ENCODE measurements around the gene DOCK2. TPM values are rescaled to one million over a fixed set of nuclear protein-coding genes. Genes with fewer than 3 reads are reported as not detected.
"Not testable (repeated sequence)": the region's sequence is repeated elsewhere in the genome, so short reads cannot be mapped to it uniquely, and the experiment has no call there.

DOCK2 gene
- total RNA-seq: 11.5 TPM

DNA sequence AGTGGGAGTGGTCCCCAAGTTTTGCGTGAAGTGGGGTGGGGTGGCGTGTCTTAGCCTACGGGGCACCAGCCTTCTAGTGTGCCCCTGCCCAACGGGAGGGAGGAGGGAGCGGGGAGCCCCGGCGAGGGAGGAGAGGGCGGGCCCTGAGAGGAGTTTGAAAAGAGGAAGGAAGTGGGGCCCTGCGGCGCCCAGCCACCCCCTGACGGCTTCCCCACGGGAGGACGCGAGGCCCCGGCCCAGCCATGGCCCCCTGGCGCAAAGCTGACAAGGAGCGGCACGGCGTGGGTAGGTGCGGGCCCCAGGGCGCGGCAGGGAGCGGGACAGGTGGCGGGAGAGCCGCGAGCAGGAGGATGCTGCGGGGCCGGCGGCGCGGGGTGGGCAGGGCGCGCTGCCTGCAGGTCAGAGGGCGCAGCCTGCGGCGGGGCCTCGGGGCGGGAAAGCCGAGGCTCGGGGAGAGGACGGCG is at the start of gene DOCK2:
TSS of gene DOCK2 (plus strand) at position 191 of the 464 bp plus-strand sequence. CDS start at position 243, 52 bp downstream.
- DNase-seq: peak; percentile 6

DNA sequence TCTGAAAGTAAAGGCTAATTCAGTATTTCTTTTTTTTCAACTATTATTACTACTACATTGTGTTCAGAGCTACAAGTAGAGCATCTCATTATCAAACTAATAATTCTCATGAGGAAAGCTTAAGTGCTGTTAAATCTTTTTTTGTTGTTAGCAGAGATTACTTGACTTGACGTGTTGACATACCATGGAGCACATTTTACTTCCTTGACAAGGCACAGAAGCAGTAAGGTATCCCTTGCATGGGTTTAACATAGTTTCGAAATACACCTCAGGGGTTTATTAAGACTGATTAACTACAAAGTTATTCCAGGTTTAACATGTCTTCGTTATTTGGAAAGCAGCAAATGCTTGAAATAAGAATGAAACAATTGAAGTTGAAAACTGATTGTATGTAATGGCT is 46.5 kb upstream of the DOCK2 start:
- no peak for DNase-seq

DNA sequence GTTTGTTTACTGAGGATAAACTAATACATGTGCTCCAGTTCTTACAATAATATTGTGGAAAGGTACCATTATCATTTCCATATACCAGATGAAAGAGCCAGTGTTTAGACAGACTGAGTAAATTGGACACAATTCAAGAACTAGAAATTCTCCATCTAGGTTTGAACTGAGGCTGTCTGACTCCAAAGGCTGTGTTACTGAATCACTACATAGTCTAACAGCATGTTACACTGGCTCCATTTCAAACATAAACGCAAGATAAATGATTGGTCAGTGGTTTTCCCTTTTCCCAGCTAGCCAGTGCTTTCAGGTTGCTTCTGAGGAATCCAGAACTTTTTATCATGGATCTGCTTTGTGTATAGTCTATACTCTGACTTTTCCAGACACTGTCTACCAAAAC is 45.4 kb upstream of the DOCK2 start:
- DNase-seq: no peak

DNA sequence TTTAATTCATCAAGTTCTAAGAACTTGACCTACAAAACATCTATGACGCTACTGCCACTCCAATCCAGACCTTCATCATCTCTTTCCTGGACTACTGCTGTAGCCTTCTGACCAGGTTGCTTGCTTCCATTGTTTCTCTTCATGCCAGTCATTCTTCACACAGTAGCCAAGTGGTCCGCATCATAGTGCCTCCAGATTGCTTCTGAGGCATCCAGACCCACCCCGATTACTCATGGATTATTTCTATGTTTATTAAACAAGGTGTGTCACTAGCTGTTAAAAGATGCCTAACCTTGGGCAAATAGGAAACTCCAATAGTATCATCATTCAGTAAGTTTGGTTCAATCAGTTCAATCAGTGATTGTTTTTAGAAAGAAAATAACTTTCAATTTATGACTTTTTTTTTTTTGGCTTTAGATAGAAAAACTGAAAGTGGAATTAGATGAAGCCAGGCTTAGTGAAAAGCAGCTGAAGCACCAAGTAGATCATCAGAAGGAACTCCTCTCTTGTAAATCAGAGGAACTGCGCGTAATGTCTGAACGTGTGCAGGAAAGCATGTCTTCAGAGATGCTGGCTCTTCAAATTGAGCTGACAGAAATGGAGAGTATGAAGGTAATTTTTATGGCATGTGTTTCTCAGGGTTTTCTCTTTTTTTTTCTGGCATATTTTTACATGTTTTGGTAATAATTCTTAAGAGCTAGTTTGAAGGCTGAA is 44.0 kb upstream of the DOCK2 start:
- DNase-seq: no peak

DNA sequence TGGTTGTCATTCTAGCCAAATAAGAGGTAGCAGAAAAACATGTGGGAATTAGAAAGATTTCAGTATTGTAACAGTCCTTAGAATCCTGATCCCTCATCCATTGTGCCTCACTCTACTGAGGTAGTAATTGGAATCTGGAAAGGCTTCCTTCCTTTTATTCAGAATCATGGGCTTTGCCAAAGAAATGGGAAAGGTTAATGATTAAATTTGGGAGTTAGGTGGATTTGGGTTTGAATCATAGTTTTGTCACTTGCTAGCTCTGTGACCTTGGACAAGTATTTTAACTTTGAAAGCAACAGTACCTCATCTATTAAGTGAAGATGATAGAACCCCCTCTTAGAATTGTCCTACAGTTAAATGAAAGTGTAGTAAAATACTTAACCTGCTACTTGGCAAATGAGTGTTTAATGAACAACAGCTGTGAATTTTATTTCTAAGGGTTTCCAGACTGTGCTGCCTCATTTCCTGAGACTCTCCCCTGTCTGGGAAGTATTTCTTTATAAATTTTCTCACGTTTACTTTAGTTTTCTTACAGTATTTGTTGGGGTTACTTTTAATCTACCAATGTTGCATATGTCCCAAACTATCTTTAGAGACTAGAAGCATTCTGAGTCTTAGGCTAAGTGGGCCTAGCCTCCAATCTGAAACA is 41.8 kb upstream of the DOCK2 start:
- no peak for DNase-seq

DNA sequence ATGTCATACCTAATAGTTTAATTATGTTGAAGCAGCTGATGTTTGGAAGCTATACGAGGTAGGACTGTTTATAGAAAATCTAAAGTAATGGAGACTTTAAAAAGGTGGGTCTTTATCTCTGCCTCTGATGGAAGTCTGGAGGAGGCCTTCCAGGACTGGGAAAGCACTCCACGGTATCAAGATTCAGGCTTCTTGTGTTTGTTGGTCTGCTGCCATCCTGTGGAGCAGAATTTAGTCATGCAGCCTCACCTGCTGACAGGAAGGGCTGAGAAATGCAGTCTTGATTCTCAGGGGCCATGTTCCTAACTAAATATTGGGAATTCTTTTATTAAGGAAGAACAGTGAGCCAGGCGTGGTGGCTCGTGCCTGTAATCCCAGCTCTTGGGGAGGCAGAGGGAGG is 37.6 kb upstream of the DOCK2 start:
- DNase-seq: no peak

DNA sequence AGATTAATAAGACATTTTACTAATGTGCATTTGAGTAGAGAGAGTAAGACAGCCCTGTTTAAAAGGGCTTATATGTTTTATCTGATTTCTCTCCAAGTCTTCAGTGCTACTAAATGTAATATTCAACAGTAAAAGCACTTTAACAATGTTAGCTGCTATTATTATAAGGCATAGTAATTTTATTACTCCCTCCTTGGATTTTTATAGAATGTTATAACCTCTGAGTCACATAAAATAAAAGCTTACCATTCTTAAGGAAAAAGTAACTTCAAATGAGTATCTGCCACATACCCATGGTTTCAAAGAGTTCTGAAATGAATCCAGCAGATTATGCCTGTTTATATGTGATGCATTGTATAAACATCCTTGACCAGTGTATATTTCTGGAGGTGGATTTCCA is 34.5 kb upstream of the DOCK2 start:
- no peak for DNase-seq

DNA sequence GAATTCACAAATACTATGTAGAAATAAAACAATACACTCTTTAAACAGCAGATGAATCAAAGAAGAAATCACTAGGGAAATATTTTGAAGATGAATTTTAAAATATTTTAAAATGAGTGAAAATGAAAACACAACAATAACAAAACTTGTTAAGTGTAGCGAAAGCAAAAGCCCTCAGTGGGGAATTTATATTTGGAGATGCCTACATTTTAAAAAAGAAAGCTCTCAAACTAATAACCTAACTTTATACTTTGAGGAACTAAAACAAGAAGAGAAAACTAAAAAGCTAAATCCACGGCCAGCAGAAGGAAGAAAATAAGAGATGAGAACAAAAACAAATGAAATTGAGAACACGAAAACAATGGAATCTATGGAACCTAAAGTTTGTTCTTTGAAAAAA is 30.8 kb upstream of the DOCK2 start:
- no peak for DNase-seq

DNA sequence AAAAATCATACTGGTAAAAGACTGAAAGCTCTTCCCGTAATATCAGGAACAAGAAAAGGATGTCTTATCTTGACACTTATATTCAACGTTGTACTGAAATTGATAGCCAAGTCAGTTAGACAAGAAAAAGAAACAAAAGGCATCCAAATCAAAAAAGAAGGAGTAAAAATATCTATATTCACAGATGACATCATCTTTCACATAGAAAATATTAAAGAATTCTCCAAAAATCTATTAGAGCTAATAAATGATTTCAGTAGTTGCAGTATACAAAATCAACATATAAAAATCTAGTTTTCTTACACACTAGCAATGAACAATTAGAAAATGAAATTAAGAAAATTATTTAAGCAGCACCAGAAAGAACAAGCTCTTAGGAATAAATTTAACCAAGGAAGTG is 29.2 kb upstream of the DOCK2 start:
- no peak for DNase-seq

DNA sequence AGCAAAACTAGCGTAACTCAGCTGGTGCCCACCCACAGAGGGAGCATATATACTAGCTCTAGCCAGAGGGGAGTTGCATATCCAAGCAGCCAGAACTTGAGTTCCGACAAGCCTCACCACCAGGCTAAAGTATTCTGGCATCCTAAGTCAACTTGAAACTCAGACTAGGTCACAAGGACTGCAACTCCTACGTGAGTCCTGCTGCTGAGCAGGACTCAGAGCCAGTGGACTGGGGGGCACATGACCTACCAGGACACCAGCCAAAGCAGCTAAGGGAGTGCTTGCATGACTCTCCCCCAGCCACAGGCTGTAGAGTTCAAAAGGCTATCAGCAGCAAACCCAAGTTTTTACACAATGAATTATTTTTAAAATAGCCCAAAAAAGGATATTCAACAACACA is 27.4 kb upstream of the DOCK2 start:
- no peak for DNase-seq

DNA sequence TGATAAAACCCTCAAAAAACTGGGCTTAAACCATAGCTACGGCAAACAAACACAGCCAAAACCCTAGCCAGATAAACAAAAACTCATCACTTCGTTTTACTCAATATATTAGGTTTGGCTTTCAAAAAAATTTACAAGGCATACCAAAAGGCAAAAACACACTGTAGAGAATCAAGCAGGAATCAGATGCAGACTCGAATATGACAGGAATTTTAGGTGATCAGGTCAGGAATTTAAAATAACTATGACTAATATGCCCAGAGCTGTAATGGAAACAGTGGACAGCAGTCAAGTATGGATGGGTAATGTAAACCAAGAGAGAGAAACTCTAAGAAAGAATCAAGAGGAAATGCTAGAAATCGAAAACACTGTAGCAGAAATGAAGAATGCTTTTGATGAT is 26.5 kb upstream of the DOCK2 start:
- no peak for DNase-seq

DNA sequence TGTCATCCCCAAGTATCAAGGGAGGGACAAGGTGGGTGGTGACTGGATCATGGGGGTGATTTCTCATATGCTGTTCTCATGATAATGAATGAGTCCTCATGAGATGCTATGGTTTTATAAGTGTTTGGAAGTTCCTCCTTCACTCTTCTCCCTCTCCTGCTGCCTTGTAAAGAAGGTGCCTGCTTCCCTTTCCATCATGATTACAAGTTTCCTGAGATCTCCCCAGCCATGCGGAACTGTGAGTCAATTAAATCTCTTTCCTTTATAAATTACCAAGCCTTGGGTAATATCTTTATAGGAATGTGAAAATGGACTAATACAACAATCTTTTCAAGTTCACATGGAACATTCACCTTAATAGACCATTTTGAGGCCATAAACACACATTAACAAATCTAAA is 21.5 kb upstream of the DOCK2 start:
- DNase-seq: no peak

DNA sequence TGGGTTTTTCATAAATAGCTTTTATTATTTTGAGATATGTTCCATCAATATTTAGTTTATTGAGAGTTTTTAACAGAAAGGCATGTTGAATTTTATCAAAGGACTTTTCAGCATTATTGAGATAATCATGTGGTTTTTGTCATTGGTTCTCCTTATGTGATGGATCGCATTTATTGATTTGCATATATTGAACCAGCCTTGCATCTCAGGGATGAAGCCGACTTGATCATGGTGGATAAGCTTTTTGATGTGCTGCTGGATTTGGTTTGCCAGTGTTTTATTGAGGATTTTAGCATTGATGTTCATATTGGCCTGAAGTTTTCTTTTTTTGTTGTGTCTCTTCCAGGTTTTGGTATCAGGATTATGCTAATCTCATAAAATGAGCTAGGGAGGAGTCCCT is 12.8 kb upstream of the DOCK2 start:
- not testable (repeated sequence) for DNase-seq

DNA sequence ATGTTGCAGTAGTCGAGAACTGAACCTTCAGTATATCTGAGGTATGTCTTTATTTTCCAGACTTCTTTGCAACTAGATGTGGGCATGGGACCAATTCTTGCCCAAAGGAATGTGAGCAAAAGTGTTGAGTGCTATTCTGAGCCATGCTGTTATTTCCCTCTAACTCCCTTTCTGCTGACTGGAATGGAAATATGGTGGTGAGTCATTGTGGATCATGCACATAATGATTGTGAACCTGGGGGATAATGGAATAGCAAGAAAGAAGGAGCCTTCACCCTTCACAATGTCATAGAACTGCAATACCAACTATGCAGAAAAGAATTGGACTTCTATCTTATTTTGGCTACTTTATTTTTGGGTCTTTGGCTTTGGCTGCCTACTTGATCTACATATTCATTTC is 10.3 kb upstream of the DOCK2 start:
- no peak for DNase-seq

DNA sequence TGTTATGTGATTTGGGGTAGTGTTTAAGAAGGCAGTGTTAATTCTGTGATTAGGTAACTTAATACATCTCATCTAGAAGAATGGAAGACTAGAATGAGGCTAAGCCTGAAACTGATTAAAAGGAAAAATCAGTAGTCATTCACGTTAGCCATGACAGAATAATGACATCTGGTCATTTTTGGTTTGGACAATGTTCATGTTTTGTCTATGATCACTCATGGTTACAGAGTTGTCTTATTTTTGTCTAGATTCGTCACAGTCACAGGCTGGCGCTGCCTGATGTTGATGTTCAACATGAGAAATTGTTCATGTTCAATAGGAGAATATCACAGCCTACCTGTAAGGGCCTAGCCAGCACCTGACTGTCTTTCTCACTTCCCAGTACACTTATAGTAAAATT is 9.5 kb upstream of the DOCK2 start:
- DNase-seq: no peak

DNA sequence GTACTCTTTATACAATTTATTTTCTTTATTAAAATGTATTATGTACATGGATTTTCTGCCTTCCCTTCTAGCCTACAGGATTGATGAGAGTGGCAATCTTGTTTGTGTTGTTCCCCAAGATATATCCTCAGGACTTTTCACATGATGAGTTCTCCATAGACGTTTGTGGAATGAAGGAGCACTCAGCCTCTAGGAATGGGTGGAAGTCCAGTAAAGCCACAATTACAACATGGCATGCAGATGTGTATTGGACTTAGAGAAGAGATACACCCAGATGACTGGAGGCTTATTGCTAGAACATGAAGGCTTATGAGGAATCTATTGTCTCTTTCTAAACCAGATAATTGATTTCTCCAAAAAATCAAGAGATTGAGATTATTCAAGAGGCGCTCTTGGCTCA is 8.2 kb upstream of the DOCK2 start:
- DNase-seq: no peak

DNA sequence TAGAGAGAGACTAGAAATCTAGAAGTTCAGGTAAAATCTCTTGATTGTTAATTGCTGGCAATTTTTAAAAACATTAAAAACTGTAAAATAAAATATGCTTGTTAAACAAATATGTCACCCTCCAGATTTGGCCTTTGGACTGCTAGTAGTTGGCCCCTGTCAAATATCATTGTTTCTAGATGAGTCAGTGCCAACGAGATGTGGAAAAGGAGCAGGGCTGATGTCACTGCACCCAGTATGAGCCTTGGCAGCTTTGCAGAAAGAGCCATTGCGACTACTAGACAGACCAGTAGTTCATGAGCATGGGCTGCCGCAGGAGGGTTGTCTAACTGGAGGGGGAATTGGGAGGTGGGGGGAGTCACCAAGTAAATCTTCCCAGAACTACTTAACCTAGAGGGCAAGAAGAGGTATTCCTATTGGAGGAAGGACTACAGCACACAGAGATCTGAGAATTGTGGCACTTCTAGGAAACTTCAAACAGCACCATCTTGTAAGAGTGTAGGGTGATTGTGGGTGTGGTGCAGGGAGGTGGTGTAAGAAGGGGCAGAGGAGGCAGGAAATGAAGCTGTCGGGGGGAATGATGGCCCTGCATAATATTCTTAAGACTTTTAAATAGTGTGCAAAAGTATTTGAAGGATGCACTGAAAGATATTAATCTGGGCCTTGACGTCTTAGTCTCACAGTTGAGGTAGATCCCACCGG is 7.1 kb upstream of the DOCK2 start:
- no peak for DNase-seq

DNA sequence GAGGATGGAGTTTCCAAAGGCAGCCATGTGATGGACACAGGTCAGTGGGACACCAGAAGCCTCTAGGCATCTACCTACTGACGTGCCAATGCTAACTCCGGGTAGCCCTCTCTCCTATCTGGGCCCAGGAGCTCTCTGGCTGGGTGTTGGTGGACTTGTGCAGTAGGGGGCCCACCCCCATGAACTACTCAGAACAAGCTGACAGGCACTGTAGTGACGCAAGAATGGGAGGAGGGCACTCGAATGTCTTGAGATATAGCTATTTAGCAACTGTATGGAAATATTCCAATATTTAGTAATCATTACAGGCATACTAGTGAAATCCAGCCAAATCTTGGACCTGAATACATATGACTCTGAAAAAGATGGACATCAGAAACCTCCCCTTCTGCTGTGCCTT is 5.7 kb upstream of the DOCK2 start:
- no peak for DNase-seq

DNA sequence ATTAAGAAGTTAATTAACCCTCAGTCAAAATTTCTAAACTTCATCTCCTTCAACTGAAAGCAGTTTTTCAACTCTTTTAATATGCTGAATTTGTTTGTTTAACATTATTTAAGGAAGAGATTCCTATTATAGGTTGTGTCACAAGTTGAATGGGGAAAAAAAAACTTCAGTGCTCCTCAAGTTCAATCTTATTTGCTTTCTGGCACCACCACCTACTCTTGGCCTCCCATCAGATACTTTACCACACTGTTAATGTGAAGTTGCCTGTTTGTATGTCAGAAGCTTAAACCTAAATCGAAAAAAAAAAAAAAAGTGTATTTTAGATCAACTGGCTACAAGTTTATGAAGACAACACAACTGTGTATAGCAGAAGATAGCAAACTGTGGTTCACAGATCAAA is 4.1 kb upstream of the DOCK2 start:
- no peak for DNase-seq

DNA sequence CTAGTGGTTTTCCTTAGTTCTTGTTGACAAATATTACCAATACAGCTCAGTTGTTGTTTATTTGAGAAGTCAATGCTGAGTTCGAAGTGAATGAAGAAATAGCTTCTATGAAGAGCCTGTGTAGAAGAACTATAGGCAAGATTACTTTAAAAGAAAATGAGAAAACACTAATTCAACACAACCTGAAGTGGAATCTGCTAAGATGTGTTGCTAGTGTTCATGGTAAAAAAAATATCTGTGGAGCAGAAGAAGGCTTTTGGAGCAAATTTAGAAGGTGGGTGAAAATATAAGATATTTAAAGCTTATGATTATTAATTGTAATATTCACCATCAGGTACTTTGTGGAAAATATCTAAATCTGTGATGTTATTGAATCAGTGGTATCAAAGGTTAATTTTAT is 2.5 kb upstream of the DOCK2 start:
- no peak for DNase-seq

DNA sequence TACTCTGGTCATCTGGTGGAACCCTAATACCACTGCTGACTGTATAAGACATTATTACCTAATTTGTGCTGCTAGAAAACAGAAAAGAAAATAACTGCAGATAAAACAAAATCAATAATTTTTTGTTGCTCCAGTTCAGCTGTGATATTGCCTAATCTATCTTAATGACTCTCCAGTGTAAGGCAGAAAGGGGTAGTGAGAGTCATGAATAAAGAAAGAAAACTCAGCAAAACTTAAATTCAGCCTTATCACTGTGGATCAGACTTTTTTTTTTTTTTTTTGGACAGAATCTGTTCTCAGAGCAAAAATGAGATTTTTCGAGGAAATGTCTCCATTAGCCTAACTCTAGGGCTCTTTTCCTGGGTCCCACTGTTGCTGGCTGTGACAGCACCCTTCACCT is 1.1 kb upstream of the DOCK2 start:
- DNase-seq: no peak

DNA sequence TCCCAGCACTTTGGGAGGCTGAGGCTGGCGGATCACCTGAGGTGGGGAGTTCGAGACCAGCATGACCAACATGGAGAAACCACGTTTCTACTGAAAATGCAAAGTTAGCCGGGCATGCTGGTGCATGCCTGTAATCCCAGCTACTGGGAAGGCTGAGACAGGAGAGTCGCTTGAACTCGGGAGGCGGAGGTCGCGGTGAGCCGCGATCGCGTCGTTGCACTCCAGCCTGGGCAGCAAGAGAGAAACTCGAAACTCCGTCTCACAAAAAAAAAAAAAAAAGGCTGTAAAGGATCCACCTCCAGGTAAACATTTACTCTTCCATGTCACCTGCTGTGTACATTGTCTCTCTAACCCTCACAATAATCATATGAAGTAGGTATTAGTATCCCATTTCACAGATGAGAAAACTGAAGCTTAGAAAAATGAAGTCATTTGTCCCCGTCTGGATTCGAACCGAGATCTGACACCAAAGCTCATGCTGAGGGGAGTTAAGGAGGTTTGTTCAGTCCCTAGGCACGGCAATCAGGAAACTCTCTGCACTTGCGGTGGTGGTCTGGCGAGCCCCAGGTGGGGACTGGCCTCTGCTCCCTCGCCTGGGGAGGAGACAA is 494 bp upstream of the DOCK2 start:
- DNase-seq: no peak

DNA sequence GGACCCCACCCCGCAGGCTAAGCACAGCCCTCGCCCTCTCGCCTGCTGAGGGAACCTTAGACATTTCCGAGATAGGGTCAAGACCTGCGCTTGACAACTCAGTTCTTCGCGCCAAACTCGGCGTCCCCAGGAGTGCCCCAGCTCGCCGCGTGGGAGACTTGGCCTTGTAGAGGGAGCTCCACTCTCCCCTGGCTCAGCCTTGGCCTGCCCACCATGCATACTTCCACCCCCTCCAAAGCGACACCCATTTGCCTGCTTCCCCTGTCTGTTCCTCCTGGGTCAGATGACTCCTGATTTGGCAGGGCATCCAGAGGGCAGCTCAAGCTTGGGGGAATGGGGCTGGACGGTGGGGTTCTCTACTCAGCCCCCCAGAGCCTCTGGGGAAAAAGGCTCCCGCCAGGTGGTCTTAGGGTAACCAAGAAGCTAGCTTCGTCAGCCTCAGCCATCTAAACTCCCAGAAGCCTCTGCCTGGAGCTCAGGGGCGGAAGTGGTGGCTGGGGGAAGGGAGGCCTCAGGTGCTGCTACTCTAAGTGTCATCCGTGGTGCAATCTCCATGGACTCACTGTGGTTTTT is 560 bp downstream of the DOCK2 start:
- DNase-seq: no peak
